ENCODE measurements around the gene MTA1.

DNA sequence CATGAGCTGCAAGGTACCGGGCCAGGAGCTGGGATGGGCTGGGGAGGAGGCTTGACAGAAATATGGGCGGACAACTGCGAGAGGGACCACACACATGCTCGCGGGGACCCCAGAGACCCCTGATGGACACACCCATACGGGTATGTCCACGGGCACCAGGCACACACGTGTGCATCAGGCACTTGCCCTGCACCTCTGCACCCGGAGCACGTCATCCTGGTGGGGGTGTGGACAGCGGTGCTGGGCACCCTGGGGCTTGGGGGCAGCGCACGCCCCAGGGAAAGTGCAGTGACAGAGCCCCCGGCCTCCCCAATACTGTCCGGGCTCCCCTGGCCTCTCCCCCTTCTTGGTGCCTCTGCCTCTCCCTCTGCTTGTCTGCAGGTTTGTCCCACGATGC, 65.4 kb downstream of the MTA1 start:
- TF ChIP-seq, protein P1, sequence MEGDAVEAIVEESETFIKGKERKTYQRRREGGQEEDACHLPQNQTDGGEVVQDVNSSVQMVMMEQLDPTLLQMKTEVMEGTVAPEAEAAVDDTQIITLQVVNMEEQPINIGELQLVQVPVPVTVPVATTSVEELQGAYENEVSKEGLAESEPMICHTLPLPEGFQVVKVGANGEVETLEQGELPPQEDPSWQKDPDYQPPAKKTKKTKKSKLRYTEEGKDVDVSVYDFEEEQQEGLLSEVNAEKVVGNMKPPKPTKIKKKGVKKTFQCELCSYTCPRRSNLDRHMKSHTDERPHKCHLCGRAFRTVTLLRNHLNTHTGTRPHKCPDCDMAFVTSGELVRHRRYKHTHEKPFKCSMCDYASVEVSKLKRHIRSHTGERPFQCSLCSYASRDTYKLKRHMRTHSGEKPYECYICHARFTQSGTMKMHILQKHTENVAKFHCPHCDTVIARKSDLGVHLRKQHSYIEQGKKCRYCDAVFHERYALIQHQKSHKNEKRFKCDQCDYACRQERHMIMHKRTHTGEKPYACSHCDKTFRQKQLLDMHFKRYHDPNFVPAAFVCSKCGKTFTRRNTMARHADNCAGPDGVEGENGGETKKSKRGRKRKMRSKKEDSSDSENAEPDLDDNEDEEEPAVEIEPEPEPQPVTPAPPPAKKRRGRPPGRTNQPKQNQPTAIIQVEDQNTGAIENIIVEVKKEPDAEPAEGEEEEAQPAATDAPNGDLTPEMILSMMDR (IDR thresholded peaks at IDR 0.05; ENCODE audit: low read depth, low read length): no peak
- TF ChIP-seq POLR2A (IDR thresholded peaks at IDR 0.05; ENCODE audit: extremely low read depth, insufficient read length) (no peak), MAX (IDR thresholded peaks at IDR 0.05; ENCODE audit: low read depth, low read length) (no peak), MYC (IDR thresholded peaks at IDR 0.05; ENCODE audit: low read depth, low read length) (no peak)

Measured in NB4 (cell line).